Gastroesophageal sphincter (tissue), 3 donors: Measurements from ENCODE around the gene GALNT9.

Source experiments
- CTCF ChIP-seq, 4 experiments: fragments of 200-600 bp in 2 of 4; fragments of 450-650 bp in 2 of 4; sonication (generic) in 1 of 4; IDR thresholded peaks; one replicate each; pipeline ENCODE4 v1.5.1; 2017 to 2019; ENCODE audit warnings: antibody characterized with exemption in 4 of 4, mild to moderate bottlenecking in 2 of 4, moderate library complexity in 2 of 4
- EP300 ChIP-seq: sonication (generic); formaldehyde crosslinking; IDR thresholded peaks from one replicate; pipeline ENCODE4 v1.6.1; 2017; ENCODE audit warnings: antibody characterized with exemption, mild to moderate bottlenecking
- POLR2A ChIP-seq, 2 donors: fragments of 450-650 bp; IDR thresholded peaks; one replicate each; pipeline ENCODE4 v1.6.1; 2017; ENCODE audit warnings: antibody characterized with exemption in 2 of 2, mild to moderate bottlenecking in 2 of 2, moderate library complexity in 1 of 2
- POLR2AphosphoS5 ChIP-seq: sonication (generic); formaldehyde crosslinking; IDR thresholded peaks from one replicate; pipeline ENCODE4 v1.6.1; 2017; ENCODE audit warnings: antibody characterized with exemption

GRCh38 chr12:132367852-132368251 is 38.5 kb upstream of the GALNT9 start:
- TF ChIP-seq POLR2AphosphoS5 (no peak), CTCF (IDR thresholded peaks at IDR 0.05) (no peak), POLR2A (IDR thresholded peaks at IDR 0.05) (no peak), EP300 (no peak)
